Loucy (cell line): ENCODE measurements around the gene SDCCAG8.

Experiments used
- H2AFZ ChIP-seq: fragments of 200-600 bp; sonication (generic); 2 replicates; pipeline ENCODE4 v1.6.0; 2016; ENCODE audit warnings: antibody characterized with exemption, mild to moderate bottlenecking, low read length, moderate library complexity
- H3F3A ChIP-seq: fragments of 200-600 bp; 2 replicates; pipeline ENCODE4 v1.6.0; 2016; ENCODE audit warnings: antibody characterized with exemption, low read depth, mild to moderate bottlenecking
- H3K27me3 ChIP-seq: fragments of 200-600 bp; sonication (generic); 2 replicates; pipeline ENCODE4 v1.6.1; 2014; ENCODE audit warnings: low read length, mild to moderate bottlenecking; ENCODE audit not compliant: insufficient read depth, poor library complexity, severe bottlenecking
- H3K36me3 ChIP-seq: fragments of 200-600 bp; sonication (generic); 2 replicates; pipeline ENCODE4 v1.6.1; 2016; ENCODE audit warnings: low read length; ENCODE audit not compliant: insufficient read depth
- H3K4me1 ChIP-seq: fragments of 200-600 bp; sonication (generic); 2 replicates; pipeline ENCODE4 v1.5.1; 2014; ENCODE audit warnings: low read length, mild to moderate bottlenecking; ENCODE audit not compliant: insufficient read depth, poor library complexity, severe bottlenecking
- H3K4me2 ChIP-seq: fragments of 200-600 bp; sonication (generic); 2 replicates; pipeline ENCODE4 v1.6.0; 2014; ENCODE audit warnings: antibody characterized with exemption, low read length, low read depth, mild to moderate bottlenecking; ENCODE audit not compliant: poor library complexity, severe bottlenecking
- H3K4me3 ChIP-seq: fragments of 200-600 bp; sonication (generic); 2 replicates; pipeline ENCODE4 v1.5.1; 2014; ENCODE audit warnings: low read length, mild to moderate bottlenecking, mixed read lengths; ENCODE audit not compliant: poor library complexity, severe bottlenecking
- H3K79me2 ChIP-seq: fragments of 200-600 bp; sonication (generic); 2 replicates; pipeline ENCODE4 v1.6.1; 2014; ENCODE audit warnings: low read length; ENCODE audit not compliant: insufficient read depth
- H3K9ac ChIP-seq: fragments of 200-600 bp; sonication (generic); 2 replicates; pipeline ENCODE4 v1.6.0; 2014; ENCODE audit warnings: mild to moderate bottlenecking, low read depth, low read length, moderate library complexity; ENCODE audit not compliant: poor library complexity, severe bottlenecking
- H3K9me2 ChIP-seq: fragments of 200-600 bp; sonication (generic); replicated peaks from 2 replicates; pipeline ENCODE4 v1.6.1; 2016; ENCODE audit warnings: low read depth, low read length, mixed read lengths
- H3K9me3 ChIP-seq: fragments of 200-600 bp; sonication (generic); 2 replicates; pipeline ENCODE4 v1.6.1; 2014; ENCODE audit warnings: mild to moderate bottlenecking, antibody characterized with exemption, low read length, low read depth; ENCODE audit not compliant: insufficient read depth
- H4K20me1 ChIP-seq: fragments of 200-600 bp; sonication (generic); 2 replicates; pipeline ENCODE4 v1.6.0; 2014; ENCODE audit warnings: antibody characterized with exemption, low read length, mild to moderate bottlenecking; ENCODE audit not compliant: insufficient read depth, poor library complexity, severe bottlenecking
- EZH2phosphoT487 ChIP-seq: fragments of 200-600 bp; IDR thresholded peaks from 2 replicates; pipeline ENCODE4 v1.6.1; 2018; ENCODE audit warnings: antibody characterized with exemption, mild to moderate bottlenecking, moderate library complexity, borderline replicate concordance
- TF ChIP-seq, protein P1 (sequence below): fragments of 200-600 bp; sonication (generic); conservative IDR thresholded peaks from 2 replicates; pipeline ENCODE4 v1.5.1; 2014; ENCODE audit warnings: mild to moderate bottlenecking, antibody characterized with exemption, low read length

Gene SDCCAG8

DNA sequence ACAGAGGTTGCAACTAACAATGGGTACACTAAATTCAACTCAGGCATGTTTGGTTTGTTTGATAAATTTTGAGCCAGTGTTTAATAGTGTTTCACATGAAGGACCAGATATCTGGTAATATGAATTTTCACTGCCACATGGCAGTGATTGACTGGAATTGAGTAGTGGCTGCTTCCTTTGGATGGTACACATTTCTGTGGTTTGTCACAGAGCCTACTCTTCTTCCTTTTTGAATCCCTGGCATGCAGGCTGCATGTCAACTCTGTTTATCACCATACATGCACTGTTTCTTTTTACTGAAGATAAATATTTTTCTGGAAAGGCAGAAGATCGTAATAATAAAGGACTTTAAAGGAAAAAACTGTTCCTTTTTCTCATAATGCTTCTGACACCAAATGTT lies 35.5 kb downstream of the SDCCAG8 start:
- Histone ChIP-seq H3K27me3 (no peaks in the 10 kb centered on the region), H3K4me3 (no peak overlapping the region), H3K9me3 (no peaks in the 10 kb centered on the region), H4K20me1 (no peaks in the 10 kb centered on the region), H3K9me2 (no peaks in the 10 kb centered on the region), H3F3A (0 out of 2 replicates have a peak, but pooled peaks cover 2% of the 10 kb centered on the region), H3K9ac (no peak overlapping the region), H3K36me3 (peaks cover 27% of the 10 kb centered on the region), H2AFZ (no peak overlapping the region), H3K79me2 (no peaks in the 10 kb centered on the region), H3K4me1 (peaks cover 12% of the 10 kb centered on the region), H3K4me2 (no peak overlapping the region)
- TF ChIP-seq EZH2phosphoT487: no peak
- TF ChIP-seq, protein P1, sequence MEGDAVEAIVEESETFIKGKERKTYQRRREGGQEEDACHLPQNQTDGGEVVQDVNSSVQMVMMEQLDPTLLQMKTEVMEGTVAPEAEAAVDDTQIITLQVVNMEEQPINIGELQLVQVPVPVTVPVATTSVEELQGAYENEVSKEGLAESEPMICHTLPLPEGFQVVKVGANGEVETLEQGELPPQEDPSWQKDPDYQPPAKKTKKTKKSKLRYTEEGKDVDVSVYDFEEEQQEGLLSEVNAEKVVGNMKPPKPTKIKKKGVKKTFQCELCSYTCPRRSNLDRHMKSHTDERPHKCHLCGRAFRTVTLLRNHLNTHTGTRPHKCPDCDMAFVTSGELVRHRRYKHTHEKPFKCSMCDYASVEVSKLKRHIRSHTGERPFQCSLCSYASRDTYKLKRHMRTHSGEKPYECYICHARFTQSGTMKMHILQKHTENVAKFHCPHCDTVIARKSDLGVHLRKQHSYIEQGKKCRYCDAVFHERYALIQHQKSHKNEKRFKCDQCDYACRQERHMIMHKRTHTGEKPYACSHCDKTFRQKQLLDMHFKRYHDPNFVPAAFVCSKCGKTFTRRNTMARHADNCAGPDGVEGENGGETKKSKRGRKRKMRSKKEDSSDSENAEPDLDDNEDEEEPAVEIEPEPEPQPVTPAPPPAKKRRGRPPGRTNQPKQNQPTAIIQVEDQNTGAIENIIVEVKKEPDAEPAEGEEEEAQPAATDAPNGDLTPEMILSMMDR: no peak

DNA sequence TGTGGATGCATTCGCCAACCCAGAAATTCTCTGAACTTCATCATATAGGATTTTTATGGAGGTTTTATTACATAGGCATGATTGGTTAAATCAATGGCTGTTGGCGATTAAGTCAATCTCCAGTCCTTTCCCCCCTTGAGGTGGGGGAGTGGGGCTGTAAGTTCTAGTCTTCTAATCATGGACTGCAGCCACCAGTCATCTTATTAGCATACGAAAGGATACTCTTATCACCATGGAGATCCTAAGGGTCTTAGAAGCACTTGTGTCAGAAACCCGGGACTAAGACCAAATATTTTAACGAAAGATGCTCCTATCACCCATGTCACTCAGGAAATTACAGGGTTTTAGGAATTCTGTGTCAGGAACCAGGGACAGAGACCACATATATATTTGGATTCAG lies 36.3 kb downstream of the SDCCAG8 start:
- Histone ChIP-seq H3K9me3 (no peaks in the 10 kb centered on the region), H3K4me3 (no peak overlapping the region), H4K20me1 (no peaks in the 10 kb centered on the region), H3K9me2 (no peaks in the 10 kb centered on the region), H3K4me1 (peaks cover 12% of the 10 kb centered on the region), H2AFZ (no peak overlapping the region), H3K79me2 (no peaks in the 10 kb centered on the region), H3K36me3 (peaks cover 18% of the 10 kb centered on the region; the same call in 1 of the 2 replicates), H3K9ac (no peak overlapping the region), H3K4me2 (no peak overlapping the region), H3K27me3 (no peaks in the 10 kb centered on the region), H3F3A (no peaks in the 10 kb centered on the region)
- TF ChIP-seq EZH2phosphoT487: no peak
- TF ChIP-seq, protein P1: no peak

DNA sequence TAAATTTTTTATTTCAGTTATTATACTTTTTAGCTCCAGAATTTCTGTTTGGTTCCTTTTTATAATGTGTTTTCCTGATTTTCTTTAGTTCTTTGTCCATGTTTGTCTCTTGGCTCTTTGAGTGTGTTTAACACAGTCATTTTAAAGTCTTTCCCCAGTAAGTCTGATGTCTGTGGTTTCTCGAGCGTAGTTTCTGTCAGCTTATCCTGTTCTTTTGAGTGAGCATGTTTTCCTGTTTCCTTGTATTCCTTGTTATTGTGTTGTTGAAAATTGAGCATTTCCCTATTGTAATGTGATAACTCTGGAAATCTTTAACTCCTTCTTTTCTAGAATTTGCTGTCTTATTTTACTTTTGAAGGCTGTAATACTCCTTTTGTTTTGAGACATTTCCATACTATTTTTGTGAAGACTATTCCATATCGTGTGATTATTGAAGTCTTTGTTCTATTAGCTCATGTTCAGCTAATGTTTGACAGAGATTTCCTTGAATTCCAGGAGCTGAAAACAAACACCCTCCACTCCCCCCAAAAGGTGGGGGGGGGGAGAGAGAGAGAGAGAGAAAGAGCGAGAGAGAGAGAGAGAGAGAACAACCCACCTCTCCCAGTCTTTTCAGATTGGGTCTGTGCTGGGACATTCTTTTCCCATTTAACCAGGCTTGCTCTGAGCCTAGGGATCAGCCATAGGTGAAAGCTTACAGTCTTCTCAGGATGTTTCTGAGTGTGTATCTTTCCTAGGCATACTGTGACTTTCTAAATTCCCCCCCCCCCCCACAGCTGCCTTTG lies 38.3 kb downstream of the SDCCAG8 start:
- no peak for TF ChIP-seq EZH2phosphoT487
- TF ChIP-seq, protein P1: no peak
- Histone ChIP-seq H3K27me3 (no peaks in the 10 kb centered on the region), H3F3A (no peaks in the 10 kb centered on the region), H3K79me2 (no peaks in the 10 kb centered on the region), H4K20me1 (no peaks in the 10 kb centered on the region), H3K4me2 (no peak overlapping the region), H3K9me2 (no peaks in the 10 kb centered on the region), H3K4me3 (no peak overlapping the region), H2AFZ (no peak overlapping the region), H3K36me3 (peaks cover 22% of the 10 kb centered on the region; the same call in 1 of the 2 replicates), H3K4me1 (no peaks in the 10 kb centered on the region), H3K9me3 (no peaks in the 10 kb centered on the region), H3K9ac (no peak overlapping the region)
